HG03457 (cell line): Measurements from ENCODE around the gene CGB3.

Experiments used
- ATAC-seq: cut with Tn5 transposase; IDR thresholded peaks from one replicate; pipeline ENCODE4 v1.9.1; 2021; ENCODE audit warnings: moderate number of reproducible peaks; ENCODE audit not compliant: unreplicated experiment

The CGB3 gene

GRCh38 chr19:49017041-49017665, 7.0 kb downstream of the CGB3 start, which contains the start of gene LHB:
LHB (minus strand) TSS chr19:49017091; CDS start chr19:49017081, 10 bp downstream.
- no peak for ATAC-seq

GRCh38 chr19:49016067-49016839, 7.9 kb downstream of the CGB3 start:
- no peak for ATAC-seq

DNA sequence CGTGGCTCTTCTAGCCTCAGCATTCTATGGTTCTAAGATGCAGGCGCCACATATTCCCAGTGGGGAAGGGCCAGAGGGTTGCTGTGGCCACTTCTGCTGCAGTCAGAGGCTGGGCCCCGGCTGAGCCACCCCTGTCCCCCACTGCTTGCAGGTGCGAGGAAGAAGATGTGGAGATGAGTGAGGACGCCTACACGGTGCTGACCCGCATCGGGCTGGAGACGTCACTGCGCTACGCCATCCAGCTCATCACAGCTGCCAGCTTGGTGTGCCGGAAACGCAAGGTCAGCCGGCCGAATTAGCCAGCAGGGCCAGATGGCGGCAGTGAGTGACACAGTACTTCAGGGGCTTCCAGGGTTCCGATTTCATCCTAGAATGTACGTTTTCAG, 9.3 kb downstream of the CGB3 start:
- no peak for ATAC-seq

GRCh38 chr19:49014123-49014869, 9.8 kb downstream of the CGB3 start:
- ATAC-seq, result no peak

GRCh38 chr19:49011194-49011593, 12.9 kb downstream of the CGB3 start:
- no peak for ATAC-seq

- ATAC-seq, result no peak
These were observed 13.7 kb downstream of the CGB3 start for GRCh38 chr19:49010453-49010852.

- no peak for ATAC-seq
These were observed 14.3 kb downstream of the CGB3 start for GRCh38 chr19:49009828-49010227.

- no peak for ATAC-seq
These were observed 17.2 kb downstream of the CGB3 start for GRCh38 chr19:49006905-49007304.

- ATAC-seq, result no peak
These were observed 19.0 kb downstream of the CGB3 start for GRCh38 chr19:49004964-49005614.

GRCh38 chr19:49004133-49004532, 20.0 kb downstream of the CGB3 start:
- ATAC-seq, result no peak

- ATAC-seq, result no peak
These were observed 24.4 kb downstream of the CGB3 start for GRCh38 chr19:48999481-49000325.

- no peak for ATAC-seq
These were observed 26.2 kb downstream of the CGB3 start for GRCh38 chr19:48997972-48998371.

DNA sequence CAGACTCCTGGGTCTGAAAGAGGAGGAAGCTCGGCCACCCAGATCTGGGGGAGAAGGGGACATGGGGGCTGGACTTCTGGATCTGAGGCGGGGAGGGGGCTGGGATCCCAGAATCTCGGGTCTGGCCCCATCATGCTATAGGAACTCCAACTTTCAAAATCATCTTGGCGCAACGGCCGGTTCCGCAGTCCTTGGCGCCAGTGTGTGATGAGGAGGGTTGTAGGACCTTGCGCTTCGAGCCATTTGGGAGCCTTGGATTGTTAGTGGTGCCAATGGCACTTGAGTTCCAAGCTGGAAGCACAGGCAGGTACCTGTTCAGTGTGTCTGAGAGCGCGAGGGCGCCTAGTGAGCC, 30.1 kb downstream of the CGB3 start:
- no peak for ATAC-seq

DNA sequence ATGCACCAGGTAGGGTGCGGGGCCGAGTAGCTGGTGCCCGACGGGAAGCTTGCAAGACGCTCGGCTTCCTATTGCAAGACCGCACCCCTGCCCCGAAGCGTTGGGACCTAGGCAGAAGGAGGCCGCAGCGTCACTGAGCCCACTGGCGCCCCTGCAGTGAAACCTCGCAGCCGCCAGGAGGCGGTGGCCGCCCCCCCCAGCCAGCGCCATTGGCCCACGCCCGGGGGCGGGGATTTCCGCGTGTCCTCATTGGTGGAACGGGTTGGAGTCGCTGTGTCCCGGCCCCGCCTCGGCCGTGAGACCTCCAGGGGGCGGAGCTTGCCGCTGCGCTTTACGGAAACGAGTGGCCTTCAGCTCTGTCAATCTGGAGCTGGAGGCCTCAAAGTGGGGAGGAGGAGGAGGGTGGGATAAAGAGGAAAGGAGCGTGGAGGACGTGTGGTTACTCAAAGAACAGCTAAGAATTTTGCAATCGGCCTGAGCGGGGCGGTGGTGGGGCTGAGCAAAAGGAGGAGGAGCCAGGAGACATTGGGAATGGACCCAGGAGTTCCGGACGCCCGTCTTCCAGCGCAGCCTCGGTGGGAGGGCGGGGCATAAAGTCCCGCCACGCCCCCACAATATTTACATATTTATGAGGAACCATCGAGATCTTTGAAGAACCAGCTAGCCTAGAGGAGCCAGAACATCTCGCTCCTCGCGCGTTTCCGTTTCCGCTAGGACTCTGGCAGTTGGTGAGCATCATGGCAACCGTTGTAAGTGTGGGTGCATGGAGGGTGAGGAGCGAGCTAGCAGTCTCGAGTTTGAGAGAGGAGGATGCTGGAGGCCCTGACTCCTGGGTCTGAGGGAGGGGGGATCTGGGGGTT, 30.7 kb downstream of the CGB3 start, which contains the start of the genes GYS1 and RUVBL2:
GYS1 (minus strand) TSS at position 135 of the 860 bp plus-strand sequence. CDS start 197 bp downstream, outside the sequence.
RUVBL2 (plus strand) TSS at position 713 of the 860 bp plus-strand sequence; CDS start at position 738, 25 bp downstream.
- peak; percentile 68 for ATAC-seq

DNA sequence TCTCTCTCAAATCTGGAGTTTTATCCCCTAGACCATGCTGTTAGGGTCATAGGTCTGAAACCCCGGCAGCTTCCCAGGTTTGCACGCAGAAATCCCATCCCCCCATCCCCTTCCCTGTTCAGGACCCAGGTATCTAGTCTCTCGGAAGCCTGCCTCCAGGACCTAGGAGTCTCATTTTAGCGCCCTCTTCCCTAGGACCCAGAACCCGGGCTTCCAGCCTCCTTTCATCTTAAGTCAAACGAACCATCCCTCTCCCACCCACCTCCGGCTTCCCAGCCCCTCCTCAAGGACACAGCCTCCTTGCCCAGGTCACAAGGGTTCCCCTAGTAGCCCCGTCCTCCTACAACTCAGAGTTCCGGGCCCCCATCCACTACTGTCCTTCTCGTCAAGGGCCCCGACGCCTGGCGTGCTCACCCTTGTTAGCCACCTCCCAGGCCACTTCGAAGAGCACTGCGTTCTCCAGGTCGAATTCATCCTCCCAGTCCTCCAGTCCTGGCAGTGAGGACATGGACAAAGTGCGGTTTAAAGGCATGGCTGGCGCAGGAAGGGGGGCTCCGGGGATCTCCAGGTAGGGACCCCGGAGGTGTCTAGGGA, 31.5 kb downstream of the CGB3 start:
- ATAC-seq, result no peak

- no peak for ATAC-seq
These were observed 32.1 kb downstream of the CGB3 start for GRCh38 chr19:48991873-48992580.

GRCh38 chr19:48991011-48991609, 33.0 kb downstream of the CGB3 start:
- ATAC-seq, result no peak

DNA sequence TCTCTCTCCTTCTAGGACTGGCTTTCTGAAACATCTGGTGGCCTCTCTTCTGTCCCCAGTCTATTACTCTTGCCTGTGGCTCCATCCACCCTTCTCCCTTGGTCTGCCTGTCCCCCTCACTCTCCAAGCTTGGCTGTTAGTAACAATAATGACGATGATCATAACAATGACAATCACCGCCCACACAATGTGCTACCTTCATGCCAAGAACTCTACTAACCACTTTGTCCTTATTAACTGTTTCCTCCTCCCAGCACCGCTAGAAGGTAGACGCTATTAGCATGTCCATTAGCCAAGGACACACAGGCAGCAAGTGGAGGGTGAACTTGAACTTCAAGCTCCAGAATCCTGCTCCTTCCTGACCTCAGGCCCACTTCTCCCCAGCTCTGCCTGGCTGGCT, 33.7 kb downstream of the CGB3 start:
- no peak for ATAC-seq
